CD14-positive monocyte (primary cell): Measurements from ENCODE around the gene MTFMT. TPM values are rescaled to one million over a fixed set of nuclear protein-coding genes. Genes with fewer than 3 reads are reported as not detected.

Experiments
- DNase-seq, 3 donors: peaks; one replicate each; pipeline ENCODE4 v3.0.0-alpha.2; 2011 to 2022
- H2AFZ ChIP-seq: 2 replicates; pipeline ENCODE4 v1.6.0; 2012; ENCODE audit warnings: mild to moderate bottlenecking, low read depth, low read length, inconsistent platforms; ENCODE audit not compliant: insufficient read depth, poor library complexity, severe bottlenecking
- H3K27ac ChIP-seq, 2 donors: 1 replicate in 1 of 2; 2 replicates in 1 of 2; pipeline ENCODE4 v1.5.1; 2012 to 2013; ENCODE audit warnings: low read length in 2 of 2, control low read depth in 1 of 2, inconsistent platforms in 1 of 2, low read depth in 1 of 2, mild to moderate bottlenecking in 1 of 2
- H3K27me3 ChIP-seq, 2 donors: one replicate each; pipeline versions ENCODE4 v1.6.0 to v1.6.1; 2011 to 2013; ENCODE audit warnings: low read length in 2 of 2; ENCODE audit not compliant: control insufficient read depth in 2 of 2, insufficient read depth in 2 of 2
- H3K36me3 ChIP-seq, 2 donors: replicated peaks in 1 of 2; 1 replicate in 1 of 2; 2 replicates in 1 of 2; pipeline versions ENCODE4 v1.5.1 to v1.6.1; 2012 to 2013; ENCODE audit warnings: low read length in 2 of 2, control low read depth in 1 of 2, inconsistent platforms in 1 of 2, mild to moderate bottlenecking in 1 of 2; ENCODE audit not compliant: insufficient read depth in 2 of 2, control insufficient read depth in 1 of 2
- H3K4me1 ChIP-seq, 2 donors: 1 replicate in 1 of 2; 2 replicates in 1 of 2; pipeline versions ENCODE4 v1.5.1 to v1.6.1; 2012 to 2013; ENCODE audit warnings: low read length in 2 of 2, control low read depth in 1 of 2, inconsistent platforms in 1 of 2, mild to moderate bottlenecking in 1 of 2, moderate library complexity in 1 of 2; ENCODE audit not compliant: insufficient read depth in 2 of 2, control insufficient read depth in 1 of 2
- H3K4me2 ChIP-seq: replicated peaks from 2 replicates; pipeline ENCODE3; 2012; ENCODE audit warnings: low read length, moderate library complexity, mild to moderate bottlenecking; ENCODE audit not compliant: poor library complexity, severe bottlenecking; ENCODE audit errors: extremely low read depth
- H3K4me3 ChIP-seq, 3 experiments: fragments of 200-600 bp in 1 of 3; sonication (generic) in 1 of 3; replicated peaks in 1 of 3; 1 replicate in 2 of 3; 2 replicates in 1 of 3; pipeline ENCODE4 v1.5.1; 2011 to 2013; ENCODE audit warnings: low read length in 3 of 3, mild to moderate bottlenecking in 3 of 3, control low read depth in 2 of 3, low read depth in 2 of 3, inconsistent platforms in 1 of 3, moderate library complexity in 1 of 3
- H3K79me2 ChIP-seq: 2 replicates; pipeline ENCODE4 v1.6.0; 2012; ENCODE audit warnings: mild to moderate bottlenecking, control low read depth, inconsistent platforms, low read length, moderate library complexity; ENCODE audit not compliant: insufficient read depth
- H3K9ac ChIP-seq: 2 replicates; pipeline ENCODE4 v1.6.0; 2017; ENCODE audit warnings: low read length, mild to moderate bottlenecking; ENCODE audit not compliant: insufficient read depth, poor library complexity, severe bottlenecking
- H3K9me3 ChIP-seq, 2 donors: replicated peaks in 1 of 2; 1 replicate in 1 of 2; 2 replicates in 1 of 2; pipeline versions ENCODE4 v1.5.1 to v1.6.1; 2012 to 2013; ENCODE audit warnings: low read length in 2 of 2, control low read depth in 1 of 2; ENCODE audit not compliant: control insufficient read depth in 1 of 2, insufficient read depth in 1 of 2
- H4K20me1 ChIP-seq: 2 replicates; pipeline ENCODE4 v1.6.0; 2012; ENCODE audit warnings: mild to moderate bottlenecking, low read length, control low read depth, moderate library complexity; ENCODE audit not compliant: insufficient read depth
- H3K27ac Mint-ChIP-seq, 7 donors: one replicate each; pipeline ENCODE4 v1.8.0; 2020; ENCODE audit warnings: mild to moderate bottlenecking in 7 of 7, mixed read lengths in 7 of 7, moderate library complexity in 6 of 7, inconsistent platforms in 2 of 7
- H3K27me3 Mint-ChIP-seq, 3 donors: one replicate each; pipeline ENCODE4 v1.8.0; 2021 to 2022; ENCODE audit warnings: low read depth in 3 of 3, mild to moderate bottlenecking in 3 of 3, mixed read lengths in 3 of 3, moderate library complexity in 3 of 3, inconsistent platforms in 1 of 3
- H3K36me3 Mint-ChIP-seq, 2 donors: one replicate each; pipeline ENCODE4 v1.8.0; 2020; ENCODE audit warnings: mixed read lengths in 2 of 2, inconsistent platforms in 1 of 2, mild to moderate bottlenecking in 1 of 2
- H3K4me1 Mint-ChIP-seq: one replicate; pipeline ENCODE4 v1.8.0; 2020; ENCODE audit warnings: mild to moderate bottlenecking, mixed read lengths
- H3K4me3 Mint-ChIP-seq, 2 donors: one replicate each; pipeline ENCODE4 v1.8.0; 2020; ENCODE audit warnings: mild to moderate bottlenecking in 2 of 2, mixed read lengths in 2 of 2, moderate library complexity in 1 of 2
- H3K9me3 Mint-ChIP-seq, 7 donors: one replicate each; pipeline ENCODE4 v1.8.0; 2020 to 2022; ENCODE audit warnings: mixed read lengths in 7 of 7, mild to moderate bottlenecking in 6 of 7, moderate library complexity in 6 of 7, inconsistent platforms in 2 of 7
- WGBS: methylation state at CpG from one replicate; pipeline ENCODE4 v1.1.5; 2013; ENCODE audit warnings: missing lambda C conversion rate; ENCODE audit not compliant: insufficient coverage; 5-methylcytosine and 5-hydroxymethylcytosine counted together
- intact Hi-C, 2 donors: fragments of 100-400 bp; cut with micrococcal nuclease; formaldehyde crosslinking; loops; one replicate each; pipeline versions ENCODE4 v1.15.0 to v1.15.1; 2023
- polyA plus RNA-seq, 3 donors: library from polyadenylated mRNA; depleted of rRNA in 1 of 3; unstranded in 2 of 3; stranded (reverse) in 1 of 3; fragments of 300-500 nt in 2 of 3; fragments of >200 nt in 1 of 3; fragmentation: Illumina TruSeq in 2 of 3; gene quantifications; 1 replicate in 2 of 3; 2 replicates in 1 of 3; pipeline ENCODE4 v1.2.3, GENCODE V29; 2012 to 2021
- TF ChIP-seq, protein P1 (sequence below): fragments of 200-600 bp; IDR thresholded peaks from one replicate; pipeline ENCODE4 v1.8.0; 2022; ENCODE audit warnings: antibody characterized with exemption, mild to moderate bottlenecking

MTFMT gene
- polyA plus RNA-seq, 3 donors: 5.1 to 10.8 (median 9.0) TPM

- Histone ChIP-seq H3K4me3 (peak overlapping the region in 2 of 3 experiments; percentile 24 to 69), H3K79me2 (peaks cover 74% of the 10 kb centered on the region), H3K27ac (peak overlapping the region; percentile 90 to 91), H3K36me3 (peaks cover 22 to 34% of the 10 kb centered on the region in 2 donors), H3K4me2 (peak overlapping the region; percentile 73), H3K4me1 (peaks cover 59 to 67% of the 10 kb centered on the region in 2 donors), H4K20me1 (peaks cover 6% of the 10 kb centered on the region), H3K27me3 (no peaks in the 10 kb centered on the region), H3K9ac (peak overlapping the region; percentile 54), H3K9me3 (no peaks in the 10 kb centered on the region), H2AFZ (peak overlapping the region; percentile 52)
- DNase-seq: peak; percentile 45 to 92 (median 88)
- peak overlapping the region; percentile 92 to 98 (median 96) for H3K27ac Mint-ChIP-seq
- TF ChIP-seq, protein P1, sequence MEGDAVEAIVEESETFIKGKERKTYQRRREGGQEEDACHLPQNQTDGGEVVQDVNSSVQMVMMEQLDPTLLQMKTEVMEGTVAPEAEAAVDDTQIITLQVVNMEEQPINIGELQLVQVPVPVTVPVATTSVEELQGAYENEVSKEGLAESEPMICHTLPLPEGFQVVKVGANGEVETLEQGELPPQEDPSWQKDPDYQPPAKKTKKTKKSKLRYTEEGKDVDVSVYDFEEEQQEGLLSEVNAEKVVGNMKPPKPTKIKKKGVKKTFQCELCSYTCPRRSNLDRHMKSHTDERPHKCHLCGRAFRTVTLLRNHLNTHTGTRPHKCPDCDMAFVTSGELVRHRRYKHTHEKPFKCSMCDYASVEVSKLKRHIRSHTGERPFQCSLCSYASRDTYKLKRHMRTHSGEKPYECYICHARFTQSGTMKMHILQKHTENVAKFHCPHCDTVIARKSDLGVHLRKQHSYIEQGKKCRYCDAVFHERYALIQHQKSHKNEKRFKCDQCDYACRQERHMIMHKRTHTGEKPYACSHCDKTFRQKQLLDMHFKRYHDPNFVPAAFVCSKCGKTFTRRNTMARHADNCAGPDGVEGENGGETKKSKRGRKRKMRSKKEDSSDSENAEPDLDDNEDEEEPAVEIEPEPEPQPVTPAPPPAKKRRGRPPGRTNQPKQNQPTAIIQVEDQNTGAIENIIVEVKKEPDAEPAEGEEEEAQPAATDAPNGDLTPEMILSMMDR: no peak
- H3K9me3 Mint-ChIP-seq: peaks cover 0 to 2% (median 0%) of the 10 kb centered on the region in 7 donors
- peaks cover 25 to 36% of the 10 kb centered on the region in 2 donors for H3K36me3 Mint-ChIP-seq
- H3K4me1 Mint-ChIP-seq: peaks cover 63% of the 10 kb centered on the region
- H3K27me3 Mint-ChIP-seq: no peaks in the 10 kb centered on the region
- intact Hi-C loops: loop anchor here in 1 of 2 donors (10.0 kb wide), 1 partner anchor 141 kb away; the partner anchor contains the start of gene PLEKHO2
- WGBS: 3% methylated on average over 6 of the region's 9 CpGs
- H3K4me3 Mint-ChIP-seq: peak overlapping the region; percentile 65 to 86
Observed at GRCh38 chr15:64985366-64986033, 43.9 kb downstream of the MTFMT start.

DNA sequence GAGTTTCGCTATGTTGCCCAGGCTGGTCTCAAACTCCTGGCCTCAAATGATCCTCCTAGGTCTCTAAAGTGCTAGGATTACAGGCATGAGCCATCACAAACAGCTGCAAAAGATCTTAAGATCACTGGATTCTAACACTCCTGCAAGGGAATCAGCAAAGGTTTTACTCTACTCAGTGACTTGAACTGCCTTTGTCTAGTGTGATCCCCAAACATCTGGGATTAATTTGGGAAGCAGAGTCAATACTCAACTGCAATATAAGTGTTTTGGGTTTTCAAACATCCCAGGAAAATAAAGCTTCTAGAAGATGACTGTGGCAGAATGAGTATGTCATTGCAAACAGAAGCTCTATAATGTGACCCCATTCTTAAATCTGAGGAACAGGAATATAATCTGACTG lies 47.0 kb downstream of the MTFMT start:
- peaks cover 41% of the 10 kb centered on the region for H3K4me1 Mint-ChIP-seq
- no peak overlapping the region for H3K4me3 Mint-ChIP-seq
- no peak overlapping the region for H3K27ac Mint-ChIP-seq
- Histone ChIP-seq H2AFZ (no peak overlapping the region), H3K9ac (no peak overlapping the region), H3K4me2 (no peak overlapping the region), H3K4me1 (peaks cover 40 to 44% of the 10 kb centered on the region in 2 donors), H3K4me3 (no peak overlapping the region), H3K79me2 (peaks cover 62% of the 10 kb centered on the region), H4K20me1 (peaks cover 25% of the 10 kb centered on the region), H3K9me3 (no peaks in the 10 kb centered on the region), H3K27ac (peak overlapping the region in 1 of 2 donors; percentile 41), H3K27me3 (no peaks in the 10 kb centered on the region), H3K36me3 (peaks cover 48 to 61% of the 10 kb centered on the region in 2 donors)
- TF ChIP-seq, protein P1: no peak
- WGBS: 86% methylated on average over 1 of the region's 1 CpG
- no peaks in the 10 kb centered on the region for H3K27me3 Mint-ChIP-seq
- intact Hi-C loops: loop anchor here in 1 of 2 donors (10.0 kb wide), 1 partner anchor 138 kb away; the partner anchor contains the start of gene PLEKHO2
- no peak for DNase-seq
- peaks cover 49 to 58% of the 10 kb centered on the region in 2 donors for H3K36me3 Mint-ChIP-seq
- no peaks in the 10 kb centered on the region for H3K9me3 Mint-ChIP-seq
